NCI-H1105 (cell line): ENCODE data around the gene DOK7.

ENCODE experiments used
- DNase-seq: peaks from one replicate; lab custom pipeline; 2025; lab: John Stamatoyannopoulos, UW

Gene DOK7

GRCh38 chr4:3462790-3463415, at the start of gene DOK7:
DOK7 (plus strand) TSS chr4:3463306; CDS start chr4:3463376, 70 bp downstream.
- no peak for DNase-seq

- no peak for DNase-seq
These were observed 49.3 kb upstream of the DOK7 start for GRCh38 chr4:3413675-3414420.

GRCh38 chr4:3414421-3415279, 48.5 kb upstream of the DOK7 start:
- DNase-seq: no peak

GRCh38 chr4:3415471-3416141, 47.5 kb upstream of the DOK7 start:
- DNase-seq: no peak

GRCh38 chr4:3416270-3416669, 46.8 kb upstream of the DOK7 start:
- no peak for DNase-seq

GRCh38 chr4:3416821-3417221, 46.3 kb upstream of the DOK7 start:
- DNase-seq: no peak

GRCh38 chr4:3417448-3417847, 45.7 kb upstream of the DOK7 start:
- DNase-seq: no peak

GRCh38 chr4:3418029-3418762, 44.9 kb upstream of the DOK7 start:
- no peak for DNase-seq

- no peak for DNase-seq
These were observed 43.1 kb upstream of the DOK7 start for GRCh38 chr4:3419836-3420605.

- no peak for DNase-seq
These were observed 42.5 kb upstream of the DOK7 start for GRCh38 chr4:3420606-3420955.

GRCh38 chr4:3420956-3421355, 42.1 kb upstream of the DOK7 start:
- no peak for DNase-seq

- no peak for DNase-seq
These were observed 41.6 kb upstream of the DOK7 start for GRCh38 chr4:3421470-3421869.

GRCh38 chr4:3422241-3422801, 40.8 kb upstream of the DOK7 start:
- no peak for DNase-seq

- no peak for DNase-seq
These were observed 40.3 kb upstream of the DOK7 start for GRCh38 chr4:3422808-3423297.

- DNase-seq: no peak
These were observed 39.7 kb upstream of the DOK7 start for GRCh38 chr4:3423406-3423805.

GRCh38 chr4:3423952-3424351, 39.2 kb upstream of the DOK7 start:
- DNase-seq: no peak

- DNase-seq: no peak
These were observed 38.5 kb upstream of the DOK7 start for GRCh38 chr4:3424522-3425095.

GRCh38 chr4:3426465-3427133, 36.5 kb upstream of the DOK7 start:
- no peak for DNase-seq

- DNase-seq: no peak
These were observed 36.0 kb upstream of the DOK7 start for GRCh38 chr4:3427134-3427476.
